ENCODE data around the gene METTL5. TPM values are rescaled to one million over a fixed set of nuclear protein-coding genes. Genes with fewer than 3 reads are reported as not detected.

METTL5 gene
- total and polyA plus RNA-seq, 11 donors: 50.8 to 120 (median 69.8) TPM

DNA sequence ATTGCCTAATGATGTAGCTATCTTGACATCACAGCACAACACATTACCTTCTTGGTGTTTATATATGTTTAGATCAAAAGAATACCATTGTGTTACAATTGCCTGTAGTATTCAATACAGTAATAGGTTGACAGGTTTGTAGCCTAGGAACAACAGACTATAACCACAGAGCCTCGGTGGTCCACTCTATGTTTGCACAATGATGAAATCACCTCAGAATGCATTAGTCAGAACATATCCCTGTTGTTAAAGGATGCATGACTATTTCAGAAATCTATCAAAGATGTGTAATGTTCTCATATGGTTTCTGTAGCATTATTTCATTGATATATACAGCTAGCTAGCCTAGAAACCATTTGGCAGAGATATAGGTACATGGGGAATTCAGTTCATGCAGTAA is 8.9 kb downstream of the METTL5 start:
- DNase-seq (no peak), ATAC-seq (no peak)
- H3K36me3 ChIP-seq: peaks cover 0 to 100% (median 87%) of the 10 kb centered on the region in 9 donors
- peaks cover 0 to 13% (median 0%) of the 10 kb centered on the region in 12 donors for H3K9me3 ChIP-seq
- no peak overlapping the region for H3K27ac ChIP-seq
- no peak for TF ChIP-seq POLR2A (IDR thresholded peaks at IDR 0.05)
- TF ChIP-seq, protein P1, sequence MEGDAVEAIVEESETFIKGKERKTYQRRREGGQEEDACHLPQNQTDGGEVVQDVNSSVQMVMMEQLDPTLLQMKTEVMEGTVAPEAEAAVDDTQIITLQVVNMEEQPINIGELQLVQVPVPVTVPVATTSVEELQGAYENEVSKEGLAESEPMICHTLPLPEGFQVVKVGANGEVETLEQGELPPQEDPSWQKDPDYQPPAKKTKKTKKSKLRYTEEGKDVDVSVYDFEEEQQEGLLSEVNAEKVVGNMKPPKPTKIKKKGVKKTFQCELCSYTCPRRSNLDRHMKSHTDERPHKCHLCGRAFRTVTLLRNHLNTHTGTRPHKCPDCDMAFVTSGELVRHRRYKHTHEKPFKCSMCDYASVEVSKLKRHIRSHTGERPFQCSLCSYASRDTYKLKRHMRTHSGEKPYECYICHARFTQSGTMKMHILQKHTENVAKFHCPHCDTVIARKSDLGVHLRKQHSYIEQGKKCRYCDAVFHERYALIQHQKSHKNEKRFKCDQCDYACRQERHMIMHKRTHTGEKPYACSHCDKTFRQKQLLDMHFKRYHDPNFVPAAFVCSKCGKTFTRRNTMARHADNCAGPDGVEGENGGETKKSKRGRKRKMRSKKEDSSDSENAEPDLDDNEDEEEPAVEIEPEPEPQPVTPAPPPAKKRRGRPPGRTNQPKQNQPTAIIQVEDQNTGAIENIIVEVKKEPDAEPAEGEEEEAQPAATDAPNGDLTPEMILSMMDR (IDR thresholded peaks at IDR 0.05): no peak
- 33 to 59% (median 46%) methylated on average over 1 of the region's 1 CpG for WGBS, 4 donors
- no peaks in the 10 kb centered on the region for H3K27me3 ChIP-seq
- no peak overlapping the region for H3K4me3 ChIP-seq
- intact Hi-C loops (cut with DNase I): no loop called here
- no peaks in the 10 kb centered on the region for H3K4me1 ChIP-seq

DNA sequence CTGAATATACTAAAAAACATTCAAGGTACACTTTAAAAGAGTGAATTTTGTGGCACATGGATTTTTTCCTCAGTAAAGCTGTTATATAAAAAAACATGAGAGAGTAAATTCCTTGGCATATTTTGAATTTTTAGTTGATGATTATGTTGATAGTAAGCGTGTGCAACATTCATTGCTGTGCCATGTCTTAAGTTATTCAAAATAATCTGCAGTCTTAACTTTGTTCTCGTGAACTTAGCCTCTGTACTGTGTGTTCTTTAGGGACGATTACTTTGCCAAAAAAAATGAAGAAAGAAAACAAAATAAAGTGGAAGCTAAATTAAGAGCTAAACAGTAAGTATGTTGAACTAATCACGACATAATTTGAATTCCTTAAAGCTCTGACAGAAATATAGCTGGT is 16.5 kb downstream of the METTL5 start:
- Histone ChIP-seq H3K4me1 (peaks cover 0 to 6% (median 0%) of the 10 kb centered on the region in 12 donors), H3K27me3 (no peaks in the 10 kb centered on the region), H3K36me3 (peaks cover 0 to 96% (median 86%) of the 10 kb centered on the region in 9 donors), H3K9me3 (no peaks in the 10 kb centered on the region), H3K27ac (no peak overlapping the region), H3K4me3 (no peak overlapping the region)
- no peak for DNase-seq
- ATAC-seq: no peak
- 66 to 83% (median 70%) methylated on average over 4 of the region's 4 CpGs for WGBS, 4 donors
- TF ChIP-seq POLR2A (IDR thresholded peaks at IDR 0.05): no peak
- TF ChIP-seq, protein P1 (IDR thresholded peaks at IDR 0.05): no peak
- intact Hi-C loops (cut with DNase I): no loop called here

DNA sequence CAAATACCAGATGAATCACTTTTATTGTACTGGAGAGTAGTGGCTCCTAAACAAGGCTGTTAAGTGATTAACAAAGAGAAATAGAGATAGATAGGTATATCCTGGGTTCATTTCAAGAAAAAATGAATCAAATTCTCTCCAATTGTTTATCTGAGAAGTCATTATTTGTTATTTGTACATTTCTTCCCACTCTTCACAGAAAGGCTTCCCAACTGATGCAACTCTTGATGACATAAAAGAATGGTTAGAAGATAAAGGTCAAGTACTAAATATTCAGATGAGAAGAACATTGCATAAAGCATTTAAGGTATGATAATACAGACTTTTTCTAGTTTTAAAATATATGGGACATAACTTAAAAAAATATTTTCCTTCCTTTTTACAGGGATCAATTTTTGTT is 18.1 kb downstream of the METTL5 start:
- no peak overlapping the region for H3K27ac ChIP-seq
- peaks cover 0 to 94% (median 86%) of the 10 kb centered on the region in 9 donors for H3K36me3 ChIP-seq
- peaks cover 0 to 13% (median 0%) of the 10 kb centered on the region in 12 donors for H3K4me1 ChIP-seq
- intact Hi-C loops (cut with DNase I): no loop called here
- no peak for TF ChIP-seq POLR2A (IDR thresholded peaks at IDR 0.05)
- TF ChIP-seq, protein P1 (IDR thresholded peaks at IDR 0.05): no peak
- no peaks in the 10 kb centered on the region for H3K27me3 ChIP-seq
- H3K9me3 ChIP-seq: no peaks in the 10 kb centered on the region
- H3K4me3 ChIP-seq: no peak overlapping the region
- DNase-seq (no peak), ATAC-seq (no peak)

DNA sequence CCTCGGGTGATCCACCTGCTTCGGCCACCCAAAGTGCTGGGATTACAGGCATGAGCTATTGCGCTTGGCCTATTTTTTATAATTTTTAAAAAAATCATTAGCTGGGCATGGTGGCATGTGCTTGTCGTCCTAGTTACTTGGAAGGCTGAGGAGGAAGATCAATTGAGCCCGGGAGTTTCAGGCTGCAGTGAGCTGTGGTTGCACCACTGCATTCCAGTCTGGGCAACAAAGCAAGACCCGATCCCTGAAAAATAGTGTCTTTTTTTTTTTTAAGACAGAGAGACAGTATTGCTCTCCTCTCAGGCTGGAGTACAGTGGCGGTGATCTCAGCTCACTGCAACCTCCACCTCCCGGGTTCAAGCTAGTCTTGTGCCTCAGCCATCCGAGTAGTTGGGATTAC is 21.2 kb downstream of the METTL5 start:
- WGBS, 4 donors: 91 to 96% (median 94%) methylated on average over 8 to 9 of the region's 9 CpGs
- no peaks in the 10 kb centered on the region for H3K27me3 ChIP-seq
- H3K9me3 ChIP-seq: no peaks in the 10 kb centered on the region
- intact Hi-C loops (cut with DNase I): no loop called here
- H3K4me3 ChIP-seq: no peak overlapping the region
- H3K27ac ChIP-seq: no peak overlapping the region
- peaks cover 0 to 26% (median 7%) of the 10 kb centered on the region in 12 donors for H3K4me1 ChIP-seq
- DNase-seq (no peak), ATAC-seq (no peak)
- H3K36me3 ChIP-seq: peaks cover 0 to 73% (median 63%) of the 10 kb centered on the region in 9 donors
- TF ChIP-seq, protein P1 (IDR thresholded peaks at IDR 0.05): no peak
- TF ChIP-seq POLR2A (IDR thresholded peaks at IDR 0.05): no peak
